B cell (primary cell): ENCODE results near the gene RIPK1. TPM values are rescaled to one million over a fixed set of nuclear protein-coding genes. Genes with fewer than 3 reads are reported as not detected.
A peak's percentile ranks its signal among the peaks of the same experiment; 100 is the strongest.

ENCODE experiments used
- ATAC-seq: fragments of 200-7000 bp; cut with Tn5 transposase; one replicate; pipeline ENCODE4 v1.10.0; 2021; ENCODE audit warnings: low read depth, mild to moderate bottlenecking, moderate number of reproducible peaks, moderate library complexity
- CTCF ChIA-PET: fragments of 350-600 bp; sonication (Branson Sonifier 250); formaldehyde crosslinking; loops from one replicate; lab custom pipeline; 2021; ENCODE audit warnings: antibody characterized with exemption, inconsistent platforms; lab: Charles Lee
- POLR2A ChIA-PET: fragments of 350-600 bp; sonication (Branson Sonifier 250); formaldehyde crosslinking; loops from one replicate; lab custom pipeline; 2021; ENCODE audit warnings: antibody characterized with exemption; lab: Charles Lee
- DNase-seq: peaks from one replicate; pipeline ENCODE4 v3.0.0; 2013
- H2AFZ ChIP-seq: 2 replicates; pipeline ENCODE4 v1.6.1; 2012; ENCODE audit warnings: mild to moderate bottlenecking, low read depth, low read length; ENCODE audit not compliant: insufficient read depth, poor library complexity, severe bottlenecking
- H3K27ac ChIP-seq, 2 donors: 1 replicate in 1 of 2; 2 replicates in 1 of 2; pipeline ENCODE4 v1.5.1; 2012 to 2013; ENCODE audit warnings: low read length in 2 of 2, mild to moderate bottlenecking in 2 of 2, moderate library complexity in 1 of 2
- H3K27me3 ChIP-seq, 4 experiments: fragments of 200-600 bp in 1 of 4; sonication (generic) in 1 of 4; replicated peaks in 1 of 4; 1 replicate in 2 of 4; 2 replicates in 2 of 4; pipeline versions ENCODE4 v1.6.1 to v1.7.0; 2013 to 2016; ENCODE audit warnings: low read length in 3 of 4, mild to moderate bottlenecking in 2 of 4, mixed read lengths in 1 of 4, moderate library complexity in 1 of 4; ENCODE audit not compliant: insufficient read depth in 4 of 4, control insufficient read depth in 3 of 4; ENCODE audit errors: control extremely low read depth in 1 of 4
- H3K36me3 ChIP-seq, 2 experiments: replicated peaks in 1 of 2; 1 replicate in 1 of 2; 2 replicates in 1 of 2; pipeline versions ENCODE4 v1.6.1 to v1.7.1; 2013; ENCODE audit warnings: low read length in 1 of 2; ENCODE audit not compliant: insufficient read depth in 2 of 2, control insufficient read depth in 1 of 2; ENCODE audit errors: control extremely low read depth in 1 of 2, extremely low read depth in 1 of 2
- H3K4me1 ChIP-seq, 2 donors: fragments of 200-600 bp in 1 of 2; sonication (generic) in 1 of 2; 1 replicate in 1 of 2; 2 replicates in 1 of 2; pipeline versions ENCODE4 v1.5.1 to v1.6.1; 2013 to 2017; ENCODE audit warnings: low read length in 2 of 2; ENCODE audit not compliant: control insufficient read depth in 2 of 2, insufficient read depth in 2 of 2
- H3K4me2 ChIP-seq: replicated peaks from 2 replicates; pipeline ENCODE3; 2012; ENCODE audit warnings: mild to moderate bottlenecking, low read depth, low read length; ENCODE audit not compliant: poor library complexity, severe bottlenecking
- H3K4me3 ChIP-seq, 5 experiments: fragments of 200-600 bp in 1 of 5; sonication (generic) in 1 of 5; 1 replicate in 3 of 5; 2 replicates in 2 of 5; pipeline versions ENCODE4 v1.5.1 to v1.7.0; 2011 to 2016; ENCODE audit warnings: low read length in 4 of 5, mild to moderate bottlenecking in 4 of 5, low read depth in 2 of 5, control low read depth in 1 of 5, moderate library complexity in 1 of 5; ENCODE audit not compliant: insufficient read depth in 1 of 5; ENCODE audit errors: control extremely low read depth in 1 of 5, extremely low read depth in 1 of 5
- H3K79me2 ChIP-seq: fragments of 200-600 bp; sonication (generic); one replicate; pipeline ENCODE4 v1.6.0; 2016; ENCODE audit warnings: low read length; ENCODE audit not compliant: control insufficient read depth, insufficient read depth
- H3K9ac ChIP-seq: fragments of 200-600 bp; sonication (generic); 2 replicates; pipeline ENCODE4 v1.6.1; 2017; ENCODE audit warnings: mild to moderate bottlenecking, low read length, moderate library complexity
- H3K9me3 ChIP-seq, 3 donors: one replicate each; pipeline versions ENCODE4 v1.6.1 to v1.7.1; 2013; ENCODE audit warnings: low read length in 2 of 3; ENCODE audit not compliant: control insufficient read depth in 2 of 3, insufficient read depth in 1 of 3; ENCODE audit errors: control extremely low read depth in 1 of 3
- H4K20me1 ChIP-seq: 2 replicates; pipeline ENCODE4 v1.6.0; 2012; ENCODE audit warnings: mild to moderate bottlenecking, low read length; ENCODE audit not compliant: insufficient read depth, control insufficient read depth, poor library complexity, severe bottlenecking
- H3K27ac Mint-ChIP-seq: one replicate; pipeline ENCODE4 v1.8.0; 2021; ENCODE audit warnings: mixed read lengths
- H3K27me3 Mint-ChIP-seq: one replicate; pipeline ENCODE4 v1.8.0; 2021; ENCODE audit warnings: mixed read lengths
- H3K4me1 Mint-ChIP-seq: one replicate; pipeline ENCODE4 v1.8.0; 2021; ENCODE audit warnings: mixed read lengths
- H3K4me3 Mint-ChIP-seq: one replicate; pipeline ENCODE4 v1.8.0; 2021; ENCODE audit warnings: mixed read lengths
- H3K9me3 Mint-ChIP-seq: one replicate; pipeline ENCODE4 v1.8.0; 2022; ENCODE audit warnings: mixed read lengths; ENCODE audit not compliant: insufficient read depth
- CTCF ChIP-seq: fragments of 200-600 bp; IDR thresholded peaks from one replicate; pipeline ENCODE4 v1.8.0; 2022; ENCODE audit warnings: antibody characterized with exemption, mild to moderate bottlenecking
- EZH2 ChIP-seq: IDR thresholded peaks from 2 replicates; pipeline ENCODE4 v1.6.1; 2012; ENCODE audit warnings: borderline replicate concordance, low read depth, mild to moderate bottlenecking, moderate library complexity, low read length; ENCODE audit not compliant: insufficient read depth, poor library complexity, severe bottlenecking
- WGBS: methylation state at CpG from one replicate; pipeline ENCODE4 v1.1.5; 2013; ENCODE audit warnings: missing lambda C conversion rate; ENCODE audit not compliant: insufficient coverage; 5-methylcytosine and 5-hydroxymethylcytosine counted together
- intact Hi-C: fragments of 100-400 bp; cut with micrococcal nuclease; formaldehyde crosslinking; loops from one replicate; pipeline ENCODE4 v1.10.0; 2022
- polyA plus RNA-seq: library from polyadenylated mRNA; depleted of rRNA; stranded (reverse); fragments of >200 nt; gene quantifications from 2 replicates; pipeline ENCODE4 v1.2.3, GENCODE V29; 2012
- total RNA-seq, 2 donors: library from RNA; stranded (reverse); fragments of 120-200 nt in 1 of 2; gene quantifications; 1 replicate in 1 of 2; 2 replicates in 1 of 2; pipeline versions ENCODE4 v1.2.3 to v1.2.4, GENCODE V29; 2013 to 2022

Gene RIPK1
- total and polyA plus RNA-seq, 2 donors (not counting 1 experiment from before 2014, with no cell fraction given): 7.3 to 26.2 TPM

GRCh38 chr6:3122823-3123182 lies 54.5 kb downstream of the RIPK1 start:
- Histone ChIP-seq H2AFZ (no peak overlapping the region), H3K4me1 (peaks cover 9 to 21% of the 10 kb centered on the region in 2 donors), H3K4me3 (no peak overlapping the region), H4K20me1 (no peaks in the 10 kb centered on the region), H3K79me2 (peaks cover 6% of the 10 kb centered on the region), H3K27ac (no peak overlapping the region), H3K9me3 (no peaks in the 10 kb centered on the region), H3K27me3 (no peaks in the 10 kb centered on the region), H3K36me3 (no peaks in the 10 kb centered on the region), H3K4me2 (no peak overlapping the region), H3K9ac (no peak overlapping the region)
- intact Hi-C loops: no loop called here
- H3K27ac Mint-ChIP-seq: no peak overlapping the region
- H3K4me3 Mint-ChIP-seq: no peak overlapping the region
- H3K9me3 Mint-ChIP-seq: no peaks in the 10 kb centered on the region
- ChIA-PET POLR2A (interaction anchor here (0.6 kb wide), 2 partner anchors 67 to 898 kb away, joined by 5 read pairs; no protein-coding TSS in a partner anchor), CTCF (interaction anchor here (8.8 kb wide), 1 partner anchor 127 kb away, joined by 82 read pairs; no protein-coding TSS in a partner anchor)
- DNase-seq: no peak
- TF ChIP-seq CTCF: no peak
- no peak for TF ChIP-seq EZH2
- H3K27me3 Mint-ChIP-seq: no peaks in the 10 kb centered on the region
- H3K4me1 Mint-ChIP-seq: peaks cover 22% of the 10 kb centered on the region
- no peak for ATAC-seq
- WGBS: 96% methylated on average over 9 of the region's 9 CpGs

GRCh38 chr6:3124667-3125066 lies 56.4 kb downstream of the RIPK1 start:
- H3K9me3 ChIP-seq: no peaks in the 10 kb centered on the region
- H3K9me3 Mint-ChIP-seq: no peaks in the 10 kb centered on the region
- 17% methylated on average over 2 of the region's 8 CpGs for WGBS

More at GRCh38 chr6:3124667-3125066, 56.4 kb downstream of the RIPK1 start:
- Mint-ChIP-seq H3K4me1 (peaks cover 10% of the 10 kb centered on the region), H3K27me3 (no peaks in the 10 kb centered on the region), H3K4me3 (no peak overlapping the region), H3K27ac (no peak overlapping the region)
- H3K4me1 ChIP-seq: peaks cover 0 to 12% of the 10 kb centered on the region in 2 donors
- no peak for TF ChIP-seq CTCF
- TF ChIP-seq EZH2: no peak
- no peak overlapping the region for H3K4me3 ChIP-seq
- intact Hi-C loops: no loop called here
- CTCF ChIA-PET: interaction anchor here (0.6 to 8.8 kb wide), 5 partner anchors 28 to 897 kb away, joined by 3 to 82 read pairs (median 3); partner anchors contain the start of gene TUBB2A
- no peaks in the 10 kb centered on the region for H3K79me2 ChIP-seq
- POLR2A ChIA-PET: no interaction called here
- no peak overlapping the region for H3K9ac ChIP-seq
- H3K4me2 ChIP-seq: no peak overlapping the region
- no peaks in the 10 kb centered on the region for H4K20me1 ChIP-seq
- no peak overlapping the region for H2AFZ ChIP-seq
- no peaks in the 10 kb centered on the region for H3K27me3 ChIP-seq
- H3K27ac ChIP-seq: no peak overlapping the region
- DNase-seq: peak; percentile 27
- ATAC-seq: no peak
- no peaks in the 10 kb centered on the region for H3K36me3 ChIP-seq
